Mesodermal cell (in vitro differentiated cells): Measurements from ENCODE around the gene FBXL17.

Experiments
- H3K27ac ChIP-seq: 2 replicates; pipeline ENCODE4 v1.7.0; 2013; ENCODE audit warnings: mild to moderate bottlenecking, low read depth, low read length, moderate library complexity; ENCODE audit not compliant: severe bottlenecking
- H3K36me3 ChIP-seq: 2 replicates; pipeline ENCODE4 v1.7.1; 2013; ENCODE audit warnings: mild to moderate bottlenecking, low read length, moderate library complexity; ENCODE audit not compliant: control insufficient read depth, insufficient read depth
- H3K4me1 ChIP-seq: one replicate; pipeline ENCODE4 v1.7.1; 2013; ENCODE audit warnings: mild to moderate bottlenecking, low read length; ENCODE audit not compliant: insufficient read depth, control insufficient read depth, poor library complexity, severe bottlenecking
- H3K4me3 ChIP-seq: 2 replicates; pipeline ENCODE4 v1.7.0; 2013; ENCODE audit warnings: low read length, control low read depth, mild to moderate bottlenecking; ENCODE audit not compliant: insufficient read depth, poor library complexity, severe bottlenecking; ENCODE audit errors: extremely low read depth
- H3K9me3 ChIP-seq: 2 replicates; pipeline ENCODE4 v1.7.1; 2013; ENCODE audit warnings: mild to moderate bottlenecking, low read length, moderate library complexity; ENCODE audit not compliant: control insufficient read depth
- WGBS, 2 experiments: methylation state at CpG; one replicate each; pipeline ENCODE4 v1.1.5; 2013; ENCODE audit warnings: missing lambda C conversion rate in 2 of 2; ENCODE audit not compliant: insufficient coverage in 2 of 2; 5-methylcytosine and 5-hydroxymethylcytosine counted together

The FBXL17 gene

DNA sequence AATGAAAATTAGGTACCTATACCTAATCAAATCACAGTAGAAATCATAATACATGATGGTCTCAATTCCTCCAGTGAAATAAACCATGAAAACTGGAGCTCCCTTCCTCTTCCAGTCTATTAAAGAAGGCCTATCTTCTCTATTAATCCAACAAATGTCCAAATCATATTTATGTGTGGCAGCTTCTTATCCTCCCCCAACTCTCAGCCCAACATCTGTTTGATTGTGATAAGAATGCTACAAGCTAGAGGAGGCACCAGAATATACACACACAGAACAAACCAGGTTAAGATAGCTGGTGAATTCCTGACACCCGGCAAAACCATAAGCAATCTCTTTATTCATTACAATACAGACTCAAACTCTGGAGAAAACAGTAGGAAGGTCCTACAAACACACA is 110.8 kb downstream of the FBXL17 start:
- no peaks in the 10 kb centered on the region for H3K4me1 ChIP-seq
- H3K4me3 ChIP-seq, result no peak overlapping the region
- no peaks in the 10 kb centered on the region for H3K36me3 ChIP-seq
- WGBS, 2 experiments, result 83% methylated on average over 1 of the region's 1 CpG; no CpG with 5 or more reads in 1 of the 2 experiments
- no peaks in the 10 kb centered on the region for H3K9me3 ChIP-seq
- no peak overlapping the region for H3K27ac ChIP-seq

DNA sequence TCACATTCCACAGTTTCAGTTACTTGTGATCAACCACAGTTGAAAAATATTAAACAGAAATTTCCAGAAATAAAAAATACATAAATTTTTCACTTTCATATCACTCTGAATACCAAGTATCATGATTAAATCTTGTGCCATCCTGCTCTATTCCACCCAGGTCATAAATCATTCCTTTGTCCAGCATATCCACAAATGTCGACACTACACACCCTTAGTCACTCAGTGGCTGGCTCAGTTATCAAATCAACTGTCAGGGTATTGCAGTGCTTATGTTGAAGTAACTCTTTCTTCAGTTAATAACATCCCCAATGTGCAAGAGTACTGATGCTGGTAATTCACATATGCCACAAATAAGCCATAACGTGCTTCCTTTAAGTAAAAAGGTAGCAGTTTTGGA is 115.7 kb downstream of the FBXL17 start:
- Histone ChIP-seq H3K4me3 (no peak overlapping the region), H3K9me3 (no peaks in the 10 kb centered on the region), H3K36me3 (no peaks in the 10 kb centered on the region), H3K27ac (no peak overlapping the region), H3K4me1 (no peaks in the 10 kb centered on the region)
- 67 to 100% methylated on average over 1 of the region's 2 CpGs for WGBS, 2 experiments

DNA sequence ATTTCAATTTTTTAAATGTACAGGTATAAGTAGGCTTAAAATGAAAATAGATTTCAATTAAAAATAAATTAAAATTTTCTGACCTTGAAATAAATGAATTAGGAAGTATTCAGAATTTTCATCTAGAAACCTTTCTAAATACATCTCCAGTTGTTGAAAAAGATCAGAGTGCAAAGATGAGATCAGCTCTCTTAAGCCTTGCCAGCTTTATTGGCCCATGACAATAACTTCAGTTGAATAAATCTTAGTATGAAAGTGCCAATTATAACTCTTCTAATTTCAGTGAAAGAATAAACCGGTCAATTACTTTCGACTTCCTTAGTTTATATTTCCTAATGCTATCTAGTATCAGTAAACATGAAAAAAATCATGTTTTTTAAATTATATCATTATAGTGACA is 117.4 kb downstream of the FBXL17 start:
- Histone ChIP-seq H3K27ac (no peak overlapping the region), H3K4me3 (no peak overlapping the region), H3K4me1 (peaks cover 9% of the 10 kb centered on the region), H3K36me3 (no peaks in the 10 kb centered on the region), H3K9me3 (no peaks in the 10 kb centered on the region)
- no CpG with 5 or more reads among the region's 2 CpGs for WGBS, 2 experiments

DNA sequence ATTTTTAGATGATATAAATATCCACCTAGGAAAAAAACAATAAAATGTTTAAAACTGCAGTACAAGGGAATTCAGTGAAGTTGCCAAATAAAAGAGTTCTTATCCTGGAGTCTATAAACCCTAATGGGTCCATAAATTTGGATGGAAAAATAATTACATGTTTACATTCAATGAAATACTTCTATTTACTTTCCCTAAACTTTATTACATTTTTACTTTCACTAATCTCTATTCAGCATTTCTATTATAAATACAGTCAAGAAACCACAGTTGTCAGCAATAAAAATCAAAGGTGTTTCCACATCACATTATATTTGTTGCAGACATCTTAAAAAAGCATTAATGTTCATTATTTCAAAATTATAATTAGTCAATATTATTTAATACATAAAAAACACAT is 118.6 kb downstream of the FBXL17 start:
- H3K9me3 ChIP-seq, result no peaks in the 10 kb centered on the region
- no peak overlapping the region for H3K27ac ChIP-seq
- no peak overlapping the region for H3K4me3 ChIP-seq
- no peaks in the 10 kb centered on the region for H3K36me3 ChIP-seq
- peaks cover 21% of the 10 kb centered on the region for H3K4me1 ChIP-seq

DNA sequence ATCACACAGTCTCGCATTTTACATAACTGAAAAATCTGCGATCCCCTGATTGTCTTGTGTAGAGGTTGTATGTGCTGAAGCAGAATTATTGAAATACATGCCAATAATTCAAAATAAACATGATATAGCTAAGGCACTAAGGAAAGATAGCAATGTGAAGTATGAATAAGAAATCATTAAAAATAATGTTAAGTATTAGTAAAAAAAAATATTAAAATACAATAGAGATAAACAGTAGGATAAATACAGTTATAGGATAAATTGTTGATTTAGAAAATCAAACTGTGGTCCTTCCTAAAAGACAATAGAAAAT is 121.1 kb downstream of the FBXL17 start:
- peaks cover 32% of the 10 kb centered on the region for H3K4me1 ChIP-seq
- no peak overlapping the region for H3K4me3 ChIP-seq
- H3K36me3 ChIP-seq, result no peaks in the 10 kb centered on the region
- no CpG with 5 or more reads among the region's 2 CpGs for WGBS, 2 experiments
- no peaks in the 10 kb centered on the region for H3K9me3 ChIP-seq
- no peak overlapping the region for H3K27ac ChIP-seq

DNA sequence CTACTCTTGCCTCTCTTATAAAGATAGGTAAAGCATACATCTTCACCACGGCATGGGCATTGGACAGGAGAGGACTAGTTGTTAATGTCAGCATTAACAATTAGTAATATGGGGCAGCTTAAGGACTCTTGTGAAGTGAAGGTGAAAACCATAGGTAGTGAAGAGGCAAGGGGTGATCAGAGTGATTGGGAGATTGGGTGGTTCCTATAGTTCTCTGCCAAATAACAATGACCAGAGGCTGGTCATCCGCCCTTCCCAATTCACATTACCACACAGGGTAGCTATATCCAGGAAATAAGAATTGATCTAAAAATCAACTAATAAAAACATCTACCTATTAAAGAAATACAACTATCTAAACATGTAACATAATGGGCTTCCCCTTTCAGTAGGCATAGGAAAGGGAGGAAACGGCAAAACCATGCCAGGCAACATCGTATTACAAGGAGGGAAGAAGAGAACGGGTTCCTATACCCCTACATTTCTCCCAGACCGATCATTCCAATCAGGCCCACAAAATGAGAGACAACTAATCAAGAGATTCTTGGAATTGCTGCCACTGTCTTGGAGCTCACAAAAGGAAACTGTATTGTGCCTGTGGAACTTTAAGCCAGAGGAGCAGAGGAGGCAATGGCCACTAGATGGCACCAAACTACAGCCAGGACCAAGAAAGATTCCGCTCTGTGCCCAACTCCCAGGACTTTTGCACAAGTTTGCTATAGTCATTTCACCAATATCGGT is 121.6 kb downstream of the FBXL17 start:
- WGBS, 2 experiments, result 14 to 51% methylated on average over 1 to 2 of the region's 8 CpGs
- H3K27ac ChIP-seq, result peak overlapping the region; percentile 65
- H3K4me1 ChIP-seq, result peaks cover 32% of the 10 kb centered on the region
- H3K4me3 ChIP-seq, result no peak overlapping the region
- no peaks in the 10 kb centered on the region for H3K36me3 ChIP-seq
- no peaks in the 10 kb centered on the region for H3K9me3 ChIP-seq

DNA sequence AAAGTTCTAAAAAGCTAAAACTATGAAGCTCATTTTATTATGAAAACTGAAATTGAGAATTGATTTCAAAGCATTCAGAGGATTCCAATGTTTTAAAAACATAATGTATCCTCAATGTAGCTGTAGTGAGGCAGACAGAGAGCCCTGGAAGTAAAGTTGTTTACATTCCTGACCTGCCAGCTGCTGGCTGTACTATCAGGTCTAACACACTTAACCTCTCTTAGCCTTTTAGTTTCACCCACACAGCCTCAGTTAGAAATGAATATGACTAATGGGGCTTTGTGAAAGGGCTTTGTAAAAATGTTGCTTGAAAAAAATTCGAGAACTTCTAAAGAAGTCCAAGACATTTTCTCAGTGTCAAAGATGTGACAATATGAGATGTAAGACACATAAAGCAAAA is 122.6 kb downstream of the FBXL17 start:
- Histone ChIP-seq H3K9me3 (no peaks in the 10 kb centered on the region), H3K36me3 (no peaks in the 10 kb centered on the region), H3K27ac (peak overlapping the region; percentile 74), H3K4me1 (peaks cover 32% of the 10 kb centered on the region), H3K4me3 (no peak overlapping the region)
- 80% methylated on average over 1 of the region's 1 CpG; no CpG with 5 or more reads in 1 of the 2 experiments for WGBS, 2 experiments

DNA sequence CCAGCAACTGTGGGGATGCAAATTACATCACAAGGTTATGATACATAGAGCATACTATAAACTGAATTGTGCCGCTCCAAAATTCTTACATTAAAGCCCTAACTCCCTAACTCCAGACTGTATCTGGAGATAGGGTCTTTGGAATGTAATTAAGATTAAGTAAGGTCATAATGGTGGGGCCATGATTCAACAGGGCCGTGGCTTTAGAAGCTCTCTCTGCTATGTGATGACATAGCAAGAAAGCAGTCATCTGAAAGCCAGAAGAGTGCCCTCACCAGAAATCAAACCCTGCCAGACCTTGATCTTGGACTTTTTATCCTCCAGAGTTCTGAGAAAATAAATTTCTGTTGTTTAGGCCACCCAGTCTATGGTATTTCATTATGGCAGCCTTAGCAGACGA is 123.9 kb downstream of the FBXL17 start:
- Histone ChIP-seq H3K36me3 (no peaks in the 10 kb centered on the region), H3K4me1 (peaks cover 32% of the 10 kb centered on the region), H3K9me3 (no peaks in the 10 kb centered on the region), H3K4me3 (no peak overlapping the region), H3K27ac (peak overlapping the region; percentile 43)
- WGBS, 2 experiments, result 67% methylated on average over 1 of the region's 3 CpGs; no CpG with 5 or more reads in 1 of the 2 experiments

DNA sequence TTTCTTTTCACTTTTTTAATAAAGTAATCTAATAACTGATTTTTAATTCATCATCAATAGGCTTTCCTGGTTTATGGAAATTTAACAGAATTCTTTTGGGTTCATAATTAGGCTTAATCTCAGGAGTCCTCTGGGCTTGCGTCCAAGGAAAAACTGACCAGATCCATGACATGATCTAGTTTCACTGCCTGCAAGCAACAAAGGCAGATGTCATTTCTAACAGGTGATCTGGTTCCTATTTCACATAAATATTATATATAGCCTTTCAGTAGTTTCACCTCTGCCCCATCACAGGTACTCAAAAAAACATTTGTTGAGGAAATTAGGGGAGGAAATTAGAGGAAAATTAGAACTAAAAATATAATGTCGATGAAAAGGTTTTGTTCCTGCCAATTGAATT is 126.4 kb downstream of the FBXL17 start:
- 82 to 100% methylated on average over 1 to 2 of the region's 2 CpGs for WGBS, 2 experiments
- H3K27ac ChIP-seq, result no peak overlapping the region

DNA sequence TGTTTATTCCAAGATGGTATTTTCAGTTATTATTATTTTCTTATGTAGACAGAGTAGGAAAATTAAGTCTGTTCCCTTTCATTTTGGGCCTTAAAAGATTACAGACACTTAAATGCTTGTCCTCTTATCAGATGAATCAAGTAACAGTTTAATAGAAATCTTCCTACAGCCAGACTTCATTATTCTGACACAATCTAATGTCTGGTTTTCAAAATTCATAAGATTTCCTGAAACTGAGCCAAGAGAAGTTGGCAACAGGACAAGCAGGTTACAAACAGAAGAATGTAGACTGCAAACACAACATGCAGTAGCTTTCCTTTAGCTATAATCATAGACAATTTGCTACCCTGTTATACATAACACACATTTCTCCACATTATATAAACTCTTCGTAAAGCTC is 130.5 kb downstream of the FBXL17 start:
- Histone ChIP-seq H3K4me3 (no peak overlapping the region), H3K4me1 (no peaks in the 10 kb centered on the region), H3K27ac (no peak overlapping the region), H3K9me3 (no peaks in the 10 kb centered on the region), H3K36me3 (no peaks in the 10 kb centered on the region)
- WGBS, 2 experiments, result no CpG with 5 or more reads among the region's 1 CpG

More for the DNA sequence above, 126.4 kb downstream of the FBXL17 start:
- Histone ChIP-seq H3K4me3 (no peak overlapping the region), H3K4me1 (peaks cover 32% of the 10 kb centered on the region), H3K36me3 (no peaks in the 10 kb centered on the region), H3K9me3 (no peaks in the 10 kb centered on the region)

DNA sequence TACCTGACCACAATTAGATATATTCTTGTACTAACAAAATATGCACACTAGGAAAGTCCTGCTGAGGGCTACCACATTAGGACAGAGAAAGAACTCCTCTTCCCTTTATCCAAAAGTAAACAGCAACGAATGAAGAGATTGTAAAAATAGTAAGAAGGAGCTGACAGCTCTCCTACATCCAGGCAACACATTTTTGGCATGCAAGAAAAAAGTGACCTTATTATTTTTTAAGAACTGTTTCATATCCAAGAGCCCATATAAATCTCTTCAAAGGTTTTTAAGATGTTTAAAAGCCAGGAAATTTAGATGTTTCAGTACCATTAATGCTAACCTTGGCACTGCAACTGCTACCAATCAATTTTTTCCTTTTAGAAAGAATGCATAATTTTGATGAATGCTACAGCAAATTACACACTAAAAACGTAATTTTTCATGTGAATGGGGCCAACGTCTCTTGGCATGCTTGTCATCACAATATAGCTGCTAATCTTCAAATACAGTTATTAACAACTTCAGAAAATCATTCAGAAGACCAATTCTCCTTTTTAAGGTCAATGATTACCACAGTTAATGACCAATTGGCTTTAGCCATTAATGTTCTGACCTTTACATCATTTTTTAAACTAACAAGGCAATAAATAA is 132.0 kb downstream of the FBXL17 start:
- no peak overlapping the region for H3K27ac ChIP-seq
- no peak overlapping the region for H3K4me3 ChIP-seq
- 86 to 100% methylated on average over 2 of the region's 3 CpGs for WGBS, 2 experiments
- no peaks in the 10 kb centered on the region for H3K36me3 ChIP-seq
- no peaks in the 10 kb centered on the region for H3K4me1 ChIP-seq
- no peaks in the 10 kb centered on the region for H3K9me3 ChIP-seq
